Astrocyte of the spinal cord (primary cell): ENCODE measurements around the gene ASB5.
"Not testable (repeated sequence)": the region's sequence is repeated elsewhere in the genome, so short reads cannot be mapped to it uniquely, and the experiment has no call there.

ENCODE experiments used
- DNase-seq: peaks from one replicate; pipeline ENCODE4 v3.0.0; 2011; ENCODE audit warnings: low read depth, low spot score
- H3K4me3 ChIP-seq: 2 replicates; pipeline ENCODE4 v1.5.1; 2011; ENCODE audit warnings: low read depth, mild to moderate bottlenecking, low read length, moderate library complexity
- in situ Hi-C: cut with HindIII; loops from 2 replicates; pipeline ENCODE4 v1.10.0; 2017; ENCODE audit warnings: low sequenced_read_pairs
- TF ChIP-seq, protein P1 (sequence below): IDR thresholded peaks from 2 replicates; pipeline ENCODE4 v1.5.1; 2012; ENCODE audit warnings: low read depth, mild to moderate bottlenecking, low read length, inconsistent platforms

ASB5 gene

GRCh38 chr4:176306837-176307665 lies 38.0 kb upstream of the ASB5 start:
- no peak overlapping the region for H3K4me3 ChIP-seq
- TF ChIP-seq, protein P1, sequence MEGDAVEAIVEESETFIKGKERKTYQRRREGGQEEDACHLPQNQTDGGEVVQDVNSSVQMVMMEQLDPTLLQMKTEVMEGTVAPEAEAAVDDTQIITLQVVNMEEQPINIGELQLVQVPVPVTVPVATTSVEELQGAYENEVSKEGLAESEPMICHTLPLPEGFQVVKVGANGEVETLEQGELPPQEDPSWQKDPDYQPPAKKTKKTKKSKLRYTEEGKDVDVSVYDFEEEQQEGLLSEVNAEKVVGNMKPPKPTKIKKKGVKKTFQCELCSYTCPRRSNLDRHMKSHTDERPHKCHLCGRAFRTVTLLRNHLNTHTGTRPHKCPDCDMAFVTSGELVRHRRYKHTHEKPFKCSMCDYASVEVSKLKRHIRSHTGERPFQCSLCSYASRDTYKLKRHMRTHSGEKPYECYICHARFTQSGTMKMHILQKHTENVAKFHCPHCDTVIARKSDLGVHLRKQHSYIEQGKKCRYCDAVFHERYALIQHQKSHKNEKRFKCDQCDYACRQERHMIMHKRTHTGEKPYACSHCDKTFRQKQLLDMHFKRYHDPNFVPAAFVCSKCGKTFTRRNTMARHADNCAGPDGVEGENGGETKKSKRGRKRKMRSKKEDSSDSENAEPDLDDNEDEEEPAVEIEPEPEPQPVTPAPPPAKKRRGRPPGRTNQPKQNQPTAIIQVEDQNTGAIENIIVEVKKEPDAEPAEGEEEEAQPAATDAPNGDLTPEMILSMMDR: no peak
- no peak for DNase-seq
- in situ Hi-C loops: no loop called here

DNA sequence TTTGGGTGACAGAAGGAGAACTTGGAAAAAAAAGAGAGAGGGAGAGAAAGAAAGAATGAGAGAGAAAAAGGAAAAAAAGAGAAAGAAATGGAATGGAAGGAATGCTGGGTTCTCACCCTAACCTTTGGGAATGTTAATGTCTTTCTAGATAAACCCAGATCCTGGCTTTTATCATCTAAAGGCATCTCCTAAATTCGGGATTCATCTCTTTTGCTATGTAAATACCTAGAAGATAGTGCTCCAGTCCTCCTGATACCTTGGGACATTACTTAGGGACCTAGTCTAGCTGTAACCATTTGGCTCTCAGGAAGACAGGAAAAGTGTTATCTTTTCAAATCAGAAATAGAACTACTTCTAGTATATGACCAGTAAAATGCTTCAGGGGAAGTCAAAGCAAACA lies 34.9 kb upstream of the ASB5 start:
- TF ChIP-seq, protein P1: no peak
- in situ Hi-C loops: no loop called here
- no peak overlapping the region for H3K4me3 ChIP-seq
- no peak for DNase-seq

DNA sequence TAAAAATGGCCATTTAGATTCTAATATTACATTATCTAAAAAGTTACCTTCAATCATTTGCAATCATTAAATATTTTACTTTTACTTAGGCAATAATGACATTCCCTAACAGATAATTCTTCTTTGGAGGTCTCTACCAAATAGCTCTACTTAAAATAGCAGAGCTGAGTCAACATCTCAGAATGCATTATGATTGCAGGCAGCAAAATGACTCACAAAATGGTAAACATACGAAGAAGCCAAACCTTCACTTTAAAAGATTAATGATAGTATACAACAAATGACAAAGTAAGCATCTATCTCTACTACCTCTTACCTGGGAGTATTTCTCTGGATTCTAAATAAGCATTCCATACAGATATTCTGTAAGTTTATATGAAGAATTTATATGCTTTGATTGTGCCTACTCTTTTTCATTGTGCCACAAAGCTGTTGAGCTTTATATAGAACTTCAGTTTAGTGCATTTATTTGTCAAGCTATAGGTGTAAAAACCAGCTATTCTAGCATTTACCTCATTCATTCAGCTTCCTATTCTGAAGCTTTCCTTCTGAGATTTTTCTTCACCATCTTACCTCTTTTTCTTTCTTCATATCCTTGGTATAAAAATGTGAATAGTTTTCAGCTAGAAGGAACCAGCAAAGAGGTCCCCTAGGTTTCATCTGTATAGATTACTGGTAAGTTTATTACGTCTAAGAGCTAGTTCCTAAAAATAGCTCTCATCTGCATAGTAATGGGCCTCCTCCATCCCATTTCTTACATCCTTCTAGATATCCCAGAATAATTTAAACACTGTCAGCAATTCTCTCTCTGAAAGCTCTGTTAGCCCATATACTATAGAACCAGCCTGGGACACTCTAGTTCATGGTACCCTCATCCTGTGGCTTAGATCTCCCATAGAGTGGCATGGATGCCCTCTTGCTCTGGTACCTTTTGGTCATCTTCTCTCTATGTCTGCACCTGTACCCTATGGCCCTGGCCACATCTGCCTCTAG lies 33.6 kb upstream of the ASB5 start:
- peak; percentile 76 for DNase-seq
- in situ Hi-C loops: no loop called here
- H3K4me3 ChIP-seq: no peak overlapping the region
- TF ChIP-seq, protein P1: no peak

GRCh38 chr4:176300565-176300964 lies 31.5 kb upstream of the ASB5 start:
- H3K4me3 ChIP-seq: no peak overlapping the region
- no peak for DNase-seq
- in situ Hi-C loops: no loop called here
- TF ChIP-seq, protein P1: no peak

DNA sequence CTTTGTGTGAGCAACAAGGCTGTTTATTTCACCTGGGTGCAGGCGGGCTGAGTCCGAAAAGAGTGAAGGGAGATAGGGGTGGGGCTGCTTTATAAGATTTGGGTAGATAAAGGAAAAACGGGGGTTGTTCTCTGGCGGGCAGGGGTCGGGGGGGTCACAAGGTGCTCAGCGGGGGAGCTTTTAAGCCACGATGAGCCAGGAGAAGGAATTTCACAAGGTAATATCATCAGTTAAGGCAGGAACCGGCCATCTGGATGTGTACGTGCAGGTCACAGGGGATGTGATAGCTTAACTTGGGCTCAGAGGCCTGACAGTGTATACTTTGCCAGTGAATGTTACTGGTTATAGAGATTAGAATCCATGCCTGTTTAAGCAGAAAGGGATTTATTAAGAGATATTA lies 31.0 kb upstream of the ASB5 start:
- TF ChIP-seq, protein P1: no peak
- DNase-seq: no peak
- H3K4me3 ChIP-seq: no peak overlapping the region
- in situ Hi-C loops: no loop called here

DNA sequence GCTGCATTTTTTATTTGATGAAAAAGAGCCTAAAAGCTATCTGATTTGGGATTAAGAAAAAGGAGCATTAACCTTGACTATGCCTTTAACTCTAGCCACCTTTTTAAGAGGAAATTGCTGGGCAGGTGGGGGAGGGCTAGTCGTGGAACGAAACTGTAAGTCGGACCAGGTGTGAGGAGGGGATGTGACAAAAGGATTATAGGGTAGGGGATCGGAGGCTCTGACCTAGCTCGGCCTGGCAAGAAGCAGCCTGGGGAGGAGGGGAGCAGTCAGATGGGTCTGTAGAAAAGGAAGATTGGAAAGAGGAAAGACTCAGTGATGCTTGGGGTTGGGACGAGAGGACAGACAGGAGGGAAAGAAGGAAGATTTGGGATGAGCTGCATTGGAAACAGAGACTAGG lies 29.6 kb upstream of the ASB5 start:
- in situ Hi-C loops: no loop called here
- TF ChIP-seq, protein P1: no peak
- no peak for DNase-seq
- no peak overlapping the region for H3K4me3 ChIP-seq

- H3K4me3 ChIP-seq, DNase-seq, in situ Hi-C loops: not testable (repeated sequence)
Measured at GRCh38 chr4:176295907-176296306, 26.9 kb upstream of the ASB5 start.
